ENCODE data around the gene KLHL17. TPM values are rescaled to one million over a fixed set of nuclear protein-coding genes. Genes with fewer than 3 reads are reported as not detected.

The KLHL17 gene
- total and polyA plus RNA-seq, 4 donors = 0.98 to 5.4 (median 2.1) TPM

GRCh38 chr1:970242-970972, 10.0 kb downstream of the KLHL17 start:
- WGBS = 21% methylated on average over 33 of the region's 33 CpGs
- no peak overlapping the region for H3K27ac ChIP-seq (ENCODE audit: low read depth in 1 of 2, low read length in 2 of 2)
- no peak for DNase-seq (ENCODE audit: low spot score)
- H3K4me1 ChIP-seq (ENCODE audit: control insufficient read depth in 4 of 4, insufficient read depth in 4 of 4, low read length in 3 of 4) = peaks cover 3 to 12% (median 9%) of the 10 kb centered on the region in 4 donors
- no peaks in the 10 kb centered on the region for H3K9me3 ChIP-seq (ENCODE audit: control insufficient read depth in 4 of 4, low read length in 3 of 4)
- no peak overlapping the region for H3K9ac ChIP-seq (ENCODE audit: low read depth in 1 of 2, low read length in 2 of 2)
- H3K36me3 ChIP-seq (ENCODE audit: control insufficient read depth in 4 of 4, insufficient read depth in 3 of 4, low read depth in 1 of 4, low read length in 3 of 4) = no peaks in the 10 kb centered on the region
- H3K27me3 ChIP-seq (ENCODE audit: control insufficient read depth in 4 of 4, insufficient read depth in 4 of 4, low read length in 3 of 4) = peaks cover 0 to 26% (median 2%) of the 10 kb centered on the region in 4 donors
- TF ChIP-seq RAD21 (IDR thresholded peaks at IDR 0.05) (no peak), HNF4A (conservative IDR thresholded peaks at IDR 0.05) (no peak), SP1 (IDR thresholded peaks at IDR 0.05) (no peak), JUND (IDR thresholded peaks at IDR 0.05) (no peak), FOXA1 (IDR thresholded peaks at IDR 0.05) (no peak), RXRA (IDR thresholded peaks at IDR 0.05) (no peak), YY1 (IDR thresholded peaks at IDR 0.05) (no peak), TAF1 (conservative IDR thresholded peaks at IDR 0.05) (no peak), HNF4G (IDR thresholded peaks at IDR 0.05) (no peak), EGR1 (IDR thresholded peaks at IDR 0.05; ENCODE audit: low read depth in 2 of 2) (no peak), GABPA (IDR thresholded peaks at IDR 0.05 in 1 of 2, conservative IDR thresholded peaks at IDR 0.05 in 1 of 2) (no peak), REST (IDR thresholded peaks at IDR 0.05) (no peak), NR2F2 (IDR thresholded peaks at IDR 0.05) (no peak)
- TF ChIP-seq, protein P1, sequence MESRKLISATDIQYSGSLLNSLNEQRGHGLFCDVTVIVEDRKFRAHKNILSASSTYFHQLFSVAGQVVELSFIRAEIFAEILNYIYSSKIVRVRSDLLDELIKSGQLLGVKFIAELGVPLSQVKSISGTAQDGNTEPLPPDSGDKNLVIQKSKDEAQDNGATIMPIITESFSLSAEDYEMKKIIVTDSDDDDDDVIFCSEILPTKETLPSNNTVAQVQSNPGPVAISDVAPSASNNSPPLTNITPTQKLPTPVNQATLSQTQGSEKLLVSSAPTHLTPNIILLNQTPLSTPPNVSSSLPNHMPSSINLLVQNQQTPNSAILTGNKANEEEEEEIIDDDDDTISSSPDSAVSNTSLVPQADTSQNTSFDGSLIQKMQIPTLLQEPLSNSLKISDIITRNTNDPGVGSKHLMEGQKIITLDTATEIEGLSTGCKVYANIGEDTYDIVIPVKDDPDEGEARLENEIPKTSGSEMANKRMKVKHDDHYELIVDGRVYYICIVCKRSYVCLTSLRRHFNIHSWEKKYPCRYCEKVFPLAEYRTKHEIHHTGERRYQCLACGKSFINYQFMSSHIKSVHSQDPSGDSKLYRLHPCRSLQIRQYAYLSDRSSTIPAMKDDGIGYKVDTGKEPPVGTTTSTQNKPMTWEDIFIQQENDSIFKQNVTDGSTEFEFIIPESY (IDR thresholded peaks at IDR 0.05) = no peak
- TF ChIP-seq, protein P2, sequence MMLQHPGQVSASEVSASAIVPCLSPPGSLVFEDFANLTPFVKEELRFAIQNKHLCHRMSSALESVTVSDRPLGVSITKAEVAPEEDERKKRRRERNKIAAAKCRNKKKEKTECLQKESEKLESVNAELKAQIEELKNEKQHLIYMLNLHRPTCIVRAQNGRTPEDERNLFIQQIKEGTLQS (IDR thresholded peaks at IDR 0.05) = no peak
- H3K4me3 ChIP-seq (ENCODE audit: low read depth in 1 of 3, low read length in 3 of 3) = no peak overlapping the region

DNA sequence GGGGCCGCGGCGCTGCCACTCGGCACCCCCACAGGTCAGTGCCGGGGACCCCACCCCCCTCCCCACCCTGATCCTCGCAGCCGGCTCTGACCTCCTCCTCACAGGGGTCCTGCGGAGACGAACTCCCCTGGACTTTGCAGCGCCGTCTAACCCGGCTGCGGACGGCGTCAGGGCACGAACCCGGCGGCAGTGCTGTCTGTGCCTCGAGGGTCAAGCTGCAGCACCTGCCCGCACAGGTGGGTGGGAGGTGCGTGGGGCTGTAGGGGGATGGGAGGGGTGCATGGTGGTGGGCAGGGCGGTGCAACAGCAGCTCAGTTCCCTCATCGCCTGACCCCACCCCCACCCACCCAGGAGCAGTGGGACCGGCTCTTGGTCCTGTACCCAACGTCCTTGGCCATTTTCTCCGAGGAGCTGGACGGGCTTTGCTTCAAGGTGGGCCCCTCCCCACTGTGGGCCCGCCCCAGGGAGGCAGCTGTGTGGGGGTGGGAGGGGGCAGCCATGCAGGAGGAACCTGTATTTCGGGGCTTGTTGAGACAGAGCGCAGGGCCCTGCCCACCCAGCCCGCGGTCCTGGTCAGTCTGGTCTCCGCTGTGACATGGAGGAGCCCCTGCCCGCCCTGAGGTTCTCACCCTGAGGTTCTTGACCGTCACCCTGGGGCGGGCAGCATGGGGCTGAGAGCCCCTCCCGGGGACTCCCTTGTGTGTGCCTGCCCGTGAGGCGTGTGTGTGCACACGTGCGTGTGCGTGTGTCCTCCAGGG, 10.8 kb downstream of the KLHL17 start:
- no peak overlapping the region for H3K9ac ChIP-seq (ENCODE audit: low read depth in 1 of 2, low read length in 2 of 2)
- H3K9me3 ChIP-seq (ENCODE audit: control insufficient read depth in 4 of 4, low read length in 3 of 4) = no peaks in the 10 kb centered on the region
- no peaks in the 10 kb centered on the region for H3K36me3 ChIP-seq (ENCODE audit: control insufficient read depth in 4 of 4, insufficient read depth in 3 of 4, low read depth in 1 of 4, low read length in 3 of 4)
- no peak overlapping the region for H3K27ac ChIP-seq (ENCODE audit: low read depth in 1 of 2, low read length in 2 of 2)
- WGBS = 44% methylated on average over 42 of the region's 42 CpGs
- DNase-seq (ENCODE audit: low spot score) = no peak
- H3K4me1 ChIP-seq (ENCODE audit: control insufficient read depth in 4 of 4, insufficient read depth in 4 of 4, low read length in 3 of 4) = peaks cover 3 to 13% (median 8%) of the 10 kb centered on the region in 4 donors
- no peak overlapping the region for H3K4me3 ChIP-seq (ENCODE audit: low read depth in 1 of 3, low read length in 3 of 3)
- H3K27me3 ChIP-seq (ENCODE audit: control insufficient read depth in 4 of 4, insufficient read depth in 4 of 4, low read length in 3 of 4) = peaks cover 0 to 26% (median 2%) of the 10 kb centered on the region in 4 donors
- TF ChIP-seq FOXA1 (IDR thresholded peaks at IDR 0.05) = no peak
- no peak for TF ChIP-seq REST (IDR thresholded peaks at IDR 0.05)
- TF ChIP-seq EGR1 (IDR thresholded peaks at IDR 0.05; ENCODE audit: low read depth in 2 of 2) = no peak
- TF ChIP-seq JUND (IDR thresholded peaks at IDR 0.05) = no peak
- TF ChIP-seq, protein P1 (IDR thresholded peaks at IDR 0.05) = no peak
- no peak for TF ChIP-seq YY1 (IDR thresholded peaks at IDR 0.05)
- no peak for TF ChIP-seq GABPA (IDR thresholded peaks at IDR 0.05 in 1 of 2, conservative IDR thresholded peaks at IDR 0.05 in 1 of 2)
- no peak for TF ChIP-seq FOXA2 (IDR thresholded peaks at IDR 0.05)
- no peak for TF ChIP-seq TAF1 (conservative IDR thresholded peaks at IDR 0.05)
- no peak for TF ChIP-seq HNF4G (IDR thresholded peaks at IDR 0.05)
- TF ChIP-seq HNF4A (conservative IDR thresholded peaks at IDR 0.05) = no peak
- TF ChIP-seq, protein P3, sequence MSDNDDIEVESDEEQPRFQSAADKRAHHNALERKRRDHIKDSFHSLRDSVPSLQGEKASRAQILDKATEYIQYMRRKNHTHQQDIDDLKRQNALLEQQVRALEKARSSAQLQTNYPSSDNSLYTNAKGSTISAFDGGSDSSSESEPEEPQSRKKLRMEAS (IDR thresholded peaks at IDR 0.05) = no peak
- TF ChIP-seq NR2F2 (IDR thresholded peaks at IDR 0.05) = no peak
